ENCODE measurements around the gene OSBPL1A.

Gene OSBPL1A

GRCh38 chr18:24259869-24260641, 137.6 kb downstream of the OSBPL1A start:
- no peaks in the 10 kb centered on the region for H3K9me3 ChIP-seq (ENCODE audit: insufficient read depth, low read length)
- no peaks in the 10 kb centered on the region for H3K36me3 ChIP-seq (ENCODE audit: insufficient read depth, insufficient read length, low read length)
- no peaks in the 10 kb centered on the region for H3K4me1 ChIP-seq (ENCODE audit: insufficient read depth, insufficient read length)
- no peak for TF ChIP-seq SUZ12 (IDR thresholded peaks at IDR 0.05; ENCODE audit: extremely low read depth, insufficient read depth, insufficient read length)
- TF ChIP-seq YY1 (IDR thresholded peaks at IDR 0.05; ENCODE audit: insufficient read depth, insufficient read length), result no peak
- no peak for TF ChIP-seq ZNF274 (IDR thresholded peaks at IDR 0.05; ENCODE audit: low read depth, low read length)
- H3K27me3 ChIP-seq (ENCODE audit: insufficient read depth, insufficient read length), result no peaks in the 10 kb centered on the region
- DNase-seq (ENCODE audit: low read depth, low spot score), result no peak
- H3K9ac ChIP-seq (ENCODE audit: insufficient read length, low read depth), result no peak overlapping the region
- no peak overlapping the region for H3K4me3 ChIP-seq (ENCODE audit: insufficient read length, low read depth)

- Histone ChIP-seq H3K9ac (ENCODE audit: insufficient read length, low read depth) (no peak overlapping the region), H3K4me1 (ENCODE audit: insufficient read depth, insufficient read length) (no peaks in the 10 kb centered on the region), H3K36me3 (ENCODE audit: insufficient read depth, insufficient read length, low read length) (no peaks in the 10 kb centered on the region), H3K9me3 (ENCODE audit: insufficient read depth, low read length) (no peaks in the 10 kb centered on the region), H3K4me3 (ENCODE audit: insufficient read length, low read depth) (no peak overlapping the region), H3K27me3 (ENCODE audit: insufficient read depth, insufficient read length) (no peaks in the 10 kb centered on the region)
- DNase-seq (ENCODE audit: low read depth, low spot score), result no peak
- no peak for TF ChIP-seq SUZ12 (IDR thresholded peaks at IDR 0.05; ENCODE audit: extremely low read depth, insufficient read depth, insufficient read length)
- no peak for TF ChIP-seq ZNF274 (IDR thresholded peaks at IDR 0.05; ENCODE audit: low read depth, low read length)
- no peak for TF ChIP-seq YY1 (IDR thresholded peaks at IDR 0.05; ENCODE audit: insufficient read depth, insufficient read length)
These were observed 143.6 kb downstream of the OSBPL1A start for GRCh38 chr18:24254071-24254470.

- Histone ChIP-seq H3K27me3 (ENCODE audit: insufficient read depth, insufficient read length) (no peaks in the 10 kb centered on the region), H3K9me3 (ENCODE audit: insufficient read depth, low read length) (no peaks in the 10 kb centered on the region), H3K9ac (ENCODE audit: insufficient read length, low read depth) (no peak overlapping the region), H3K4me3 (ENCODE audit: insufficient read length, low read depth) (no peak overlapping the region), H3K36me3 (ENCODE audit: insufficient read depth, insufficient read length, low read length) (no peaks in the 10 kb centered on the region), H3K4me1 (ENCODE audit: insufficient read depth, insufficient read length) (no peaks in the 10 kb centered on the region)
- no peak for DNase-seq (ENCODE audit: low read depth, low spot score)
- TF ChIP-seq ZNF274 (IDR thresholded peaks at IDR 0.05; ENCODE audit: low read depth, low read length), result no peak
- TF ChIP-seq SUZ12 (IDR thresholded peaks at IDR 0.05; ENCODE audit: extremely low read depth, insufficient read depth, insufficient read length), result no peak
- no peak for TF ChIP-seq YY1 (IDR thresholded peaks at IDR 0.05; ENCODE audit: insufficient read depth, insufficient read length)
These were observed 147.9 kb downstream of the OSBPL1A start for GRCh38 chr18:24249716-24250115.

- DNase-seq (ENCODE audit: low read depth, low spot score), result no peak
- Histone ChIP-seq H3K9ac (ENCODE audit: insufficient read length, low read depth) (no peak overlapping the region), H3K27me3 (ENCODE audit: insufficient read depth, insufficient read length) (no peaks in the 10 kb centered on the region), H3K4me1 (ENCODE audit: insufficient read depth, insufficient read length) (no peaks in the 10 kb centered on the region), H3K36me3 (ENCODE audit: insufficient read depth, insufficient read length, low read length) (no peaks in the 10 kb centered on the region), H3K9me3 (ENCODE audit: insufficient read depth, low read length) (no peaks in the 10 kb centered on the region), H3K4me3 (ENCODE audit: insufficient read length, low read depth) (no peak overlapping the region)
- TF ChIP-seq YY1 (IDR thresholded peaks at IDR 0.05; ENCODE audit: insufficient read depth, insufficient read length) (no peak), ZNF274 (IDR thresholded peaks at IDR 0.05; ENCODE audit: low read depth, low read length) (no peak), SUZ12 (IDR thresholded peaks at IDR 0.05; ENCODE audit: extremely low read depth, insufficient read depth, insufficient read length) (no peak)
These were observed 149.3 kb downstream of the OSBPL1A start for GRCh38 chr18:24248359-24248758.

GRCh38 chr18:24246143-24246542, 151.5 kb downstream of the OSBPL1A start:
- DNase-seq (ENCODE audit: low read depth, low spot score), result no peak
- Histone ChIP-seq H3K4me1 (ENCODE audit: insufficient read depth, insufficient read length) (no peaks in the 10 kb centered on the region), H3K9me3 (ENCODE audit: insufficient read depth, low read length) (no peaks in the 10 kb centered on the region), H3K36me3 (ENCODE audit: insufficient read depth, insufficient read length, low read length) (no peaks in the 10 kb centered on the region), H3K27me3 (ENCODE audit: insufficient read depth, insufficient read length) (no peaks in the 10 kb centered on the region), H3K9ac (ENCODE audit: insufficient read length, low read depth) (no peak overlapping the region), H3K4me3 (ENCODE audit: insufficient read length, low read depth) (no peak overlapping the region)
- TF ChIP-seq ZNF274 (IDR thresholded peaks at IDR 0.05; ENCODE audit: low read depth, low read length), result no peak
- no peak for TF ChIP-seq YY1 (IDR thresholded peaks at IDR 0.05; ENCODE audit: insufficient read depth, insufficient read length)
- no peak for TF ChIP-seq SUZ12 (IDR thresholded peaks at IDR 0.05; ENCODE audit: extremely low read depth, insufficient read depth, insufficient read length)

GRCh38 chr18:24244698-24245097, 152.9 kb downstream of the OSBPL1A start:
- Histone ChIP-seq H3K4me3 (ENCODE audit: insufficient read length, low read depth) (no peak overlapping the region), H3K9me3 (ENCODE audit: insufficient read depth, low read length) (no peaks in the 10 kb centered on the region), H3K27me3 (ENCODE audit: insufficient read depth, insufficient read length) (no peaks in the 10 kb centered on the region), H3K4me1 (ENCODE audit: insufficient read depth, insufficient read length) (no peaks in the 10 kb centered on the region), H3K36me3 (ENCODE audit: insufficient read depth, insufficient read length, low read length) (no peaks in the 10 kb centered on the region), H3K9ac (ENCODE audit: insufficient read length, low read depth) (no peak overlapping the region)
- TF ChIP-seq SUZ12 (IDR thresholded peaks at IDR 0.05; ENCODE audit: extremely low read depth, insufficient read depth, insufficient read length) (no peak), YY1 (IDR thresholded peaks at IDR 0.05; ENCODE audit: insufficient read depth, insufficient read length) (no peak), ZNF274 (IDR thresholded peaks at IDR 0.05; ENCODE audit: low read depth, low read length) (no peak)
- DNase-seq (ENCODE audit: low read depth, low spot score), result no peak

- H3K4me1 ChIP-seq (ENCODE audit: insufficient read depth, insufficient read length), result no peaks in the 10 kb centered on the region
- no peak for DNase-seq (ENCODE audit: low read depth, low spot score)
- peaks cover 6% of the 10 kb centered on the region for H3K36me3 ChIP-seq (ENCODE audit: insufficient read depth, insufficient read length, low read length)
- H3K9ac ChIP-seq (ENCODE audit: insufficient read length, low read depth), result no peak overlapping the region
- H3K27me3 ChIP-seq (ENCODE audit: insufficient read depth, insufficient read length), result no peaks in the 10 kb centered on the region
- no peak overlapping the region for H3K4me3 ChIP-seq (ENCODE audit: insufficient read length, low read depth)
- TF ChIP-seq SUZ12 (IDR thresholded peaks at IDR 0.05; ENCODE audit: extremely low read depth, insufficient read depth, insufficient read length) (no peak), YY1 (IDR thresholded peaks at IDR 0.05; ENCODE audit: insufficient read depth, insufficient read length) (no peak), ZNF274 (IDR thresholded peaks at IDR 0.05; ENCODE audit: low read depth, low read length) (no peak)
- H3K9me3 ChIP-seq (ENCODE audit: insufficient read depth, low read length), result no peaks in the 10 kb centered on the region
These were observed 153.9 kb downstream of the OSBPL1A start for GRCh38 chr18:24243677-24244076.
